NCI-H1417 treated with DMSO at 0.1 percent for 48 hours (cell line): ENCODE data around the gene LCE1A.

Experiments used
- DNase-seq: peaks from one replicate; lab custom pipeline; 2025; lab: John Stamatoyannopoulos, UW

The LCE1A gene

GRCh38 chr1:152870831-152871730, 43.8 kb downstream of the LCE1A start:
- no peak for DNase-seq

GRCh38 chr1:152871731-152872126, 44.5 kb downstream of the LCE1A start:
- no peak for DNase-seq

- DNase-seq: no peak
Observed at GRCh38 chr1:152873495-152873894, 46.2 kb downstream of the LCE1A start.

- DNase-seq: no peak
Observed at GRCh38 chr1:152876827-152877226, 49.6 kb downstream of the LCE1A start.
